Measurements from ENCODE around the gene SLC15A3. TPM values are rescaled to one million over a fixed set of nuclear protein-coding genes. Genes with fewer than 3 reads are reported as not detected.

SLC15A3 gene
- total RNA-seq, 1 experiment from 2014 or later: 10.2 TPM

DNA sequence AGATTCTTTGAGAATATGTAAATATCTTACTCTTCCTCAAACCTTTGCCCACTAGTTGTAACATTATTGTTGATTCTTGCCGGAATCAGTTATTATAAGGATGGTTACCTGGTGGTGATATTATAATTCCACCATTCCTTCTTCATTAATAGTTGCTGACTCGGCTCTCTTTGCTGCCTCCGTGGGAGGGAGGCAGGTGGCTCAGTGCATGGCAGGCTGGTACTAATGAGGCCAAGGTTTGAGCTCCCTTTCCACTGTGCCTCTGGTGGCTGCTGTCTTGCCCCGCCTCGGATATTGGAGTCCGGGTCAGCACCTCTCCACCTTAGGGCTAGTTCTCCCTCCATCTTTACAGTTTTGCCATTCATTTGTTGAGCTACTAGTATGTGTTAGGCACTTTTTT is 32.2 kb upstream of the SLC15A3 start:
- POLR2A ChIA-PET: no interaction called here
- CTCF ChIA-PET: interaction anchor here (1.4 to 1.5 kb wide), 2 partner anchors 13 to 14 kb away, joined by 3 to 6 read pairs; no protein-coding TSS in a partner anchor
- H3K36me3 Mint-ChIP-seq: no peaks in the 10 kb centered on the region

DNA sequence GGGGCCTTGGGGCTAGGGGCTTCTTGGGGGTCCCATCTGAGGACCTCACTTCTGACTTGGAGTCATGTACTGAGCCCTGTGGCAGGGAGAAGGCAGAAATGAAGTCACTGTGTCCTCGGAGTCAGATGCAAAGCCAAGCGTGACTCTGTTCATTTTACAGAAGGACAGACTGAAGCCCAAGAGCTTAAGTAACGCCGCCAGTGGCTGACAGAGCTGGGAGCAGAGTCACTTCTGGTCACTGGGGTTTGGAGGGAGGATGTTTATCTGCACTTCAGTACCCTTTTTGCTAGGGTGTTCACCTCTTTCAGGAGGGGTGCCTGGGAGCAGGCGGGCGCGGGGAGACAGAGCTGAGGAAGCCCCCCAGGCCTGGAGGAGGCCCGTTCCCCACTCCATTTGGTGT is 30.2 kb upstream of the SLC15A3 start:
- ATAC-seq: no peak
- TF ChIP-seq OVOL2 (CRISPR knock-in tag; IDR thresholded peaks at IDR 0.05; ENCODE audit: borderline replicate concordance) (no peak), ZNF416 (CRISPR knock-in tag; IDR thresholded peaks at IDR 0.05) (no peak), ATF1 (CRISPR knock-in tag; IDR thresholded peaks at IDR 0.05) (no peak)
- TF ChIP-seq, protein P1, sequence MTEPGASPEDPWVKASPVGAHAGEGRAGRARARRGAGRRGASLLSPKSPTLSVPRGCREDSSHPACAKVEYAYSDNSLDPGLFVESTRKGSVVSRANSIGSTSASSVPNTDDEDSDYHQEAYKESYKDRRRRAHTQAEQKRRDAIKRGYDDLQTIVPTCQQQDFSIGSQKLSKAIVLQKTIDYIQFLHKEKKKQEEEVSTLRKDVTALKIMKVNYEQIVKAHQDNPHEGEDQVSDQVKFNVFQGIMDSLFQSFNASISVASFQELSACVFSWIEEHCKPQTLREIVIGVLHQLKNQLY (CRISPR knock-in tag; IDR thresholded peaks at IDR 0.05): no peak
- TF ChIP-seq, protein P2, sequence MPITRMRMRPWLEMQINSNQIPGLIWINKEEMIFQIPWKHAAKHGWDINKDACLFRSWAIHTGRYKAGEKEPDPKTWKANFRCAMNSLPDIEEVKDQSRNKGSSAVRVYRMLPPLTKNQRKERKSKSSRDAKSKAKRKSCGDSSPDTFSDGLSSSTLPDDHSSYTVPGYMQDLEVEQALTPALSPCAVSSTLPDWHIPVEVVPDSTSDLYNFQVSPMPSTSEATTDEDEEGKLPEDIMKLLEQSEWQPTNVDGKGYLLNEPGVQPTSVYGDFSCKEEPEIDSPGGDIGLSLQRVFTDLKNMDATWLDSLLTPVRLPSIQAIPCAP (CRISPR knock-in tag; IDR thresholded peaks at IDR 0.05): no peak
- TF ChIP-seq, protein P3, sequence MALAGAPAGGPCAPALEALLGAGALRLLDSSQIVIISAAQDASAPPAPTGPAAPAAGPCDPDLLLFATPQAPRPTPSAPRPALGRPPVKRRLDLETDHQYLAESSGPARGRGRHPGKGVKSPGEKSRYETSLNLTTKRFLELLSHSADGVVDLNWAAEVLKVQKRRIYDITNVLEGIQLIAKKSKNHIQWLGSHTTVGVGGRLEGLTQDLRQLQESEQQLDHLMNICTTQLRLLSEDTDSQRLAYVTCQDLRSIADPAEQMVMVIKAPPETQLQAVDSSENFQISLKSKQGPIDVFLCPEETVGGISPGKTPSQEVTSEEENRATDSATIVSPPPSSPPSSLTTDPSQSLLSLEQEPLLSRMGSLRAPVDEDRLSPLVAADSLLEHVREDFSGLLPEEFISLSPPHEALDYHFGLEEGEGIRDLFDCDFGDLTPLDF (CRISPR knock-in tag; IDR thresholded peaks at IDR 0.05): no peak
- TF ChIP-seq, protein P4, sequence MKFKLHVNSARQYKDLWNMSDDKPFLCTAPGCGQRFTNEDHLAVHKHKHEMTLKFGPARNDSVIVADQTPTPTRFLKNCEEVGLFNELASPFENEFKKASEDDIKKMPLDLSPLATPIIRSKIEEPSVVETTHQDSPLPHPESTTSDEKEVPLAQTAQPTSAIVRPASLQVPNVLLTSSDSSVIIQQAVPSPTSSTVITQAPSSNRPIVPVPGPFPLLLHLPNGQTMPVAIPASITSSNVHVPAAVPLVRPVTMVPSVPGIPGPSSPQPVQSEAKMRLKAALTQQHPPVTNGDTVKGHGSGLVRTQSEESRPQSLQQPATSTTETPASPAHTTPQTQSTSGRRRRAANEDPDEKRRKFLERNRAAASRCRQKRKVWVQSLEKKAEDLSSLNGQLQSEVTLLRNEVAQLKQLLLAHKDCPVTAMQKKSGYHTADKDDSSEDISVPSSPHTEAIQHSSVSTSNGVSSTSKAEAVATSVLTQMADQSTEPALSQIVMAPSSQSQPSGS (CRISPR knock-in tag; IDR thresholded peaks at IDR 0.05; ENCODE audit: borderline replicate concordance, low read depth): no peak
- Mint-ChIP-seq H3K9me3 (no peaks in the 10 kb centered on the region), H3K4me1 (no peaks in the 10 kb centered on the region), H3K27me3 (ENCODE audit: low read depth) (no peaks in the 10 kb centered on the region; the same call in 1 of the 2 replicates), H3K27ac (no peak overlapping the region), H3K36me3 (no peaks in the 10 kb centered on the region), H3K4me3 (no peak overlapping the region)
- POLR2A ChIA-PET: no interaction called here
- CTCF ChIA-PET: interaction anchor here (1.4 kb wide), 1 partner anchor 12 kb away, joined by 9 read pairs; no protein-coding TSS in a partner anchor
- DNase-seq (ENCODE audit: low spot score): no peak

More for the DNA sequence above, 32.2 kb upstream of the SLC15A3 start:
- H3K27me3 Mint-ChIP-seq (ENCODE audit: low read depth): no peaks in the 10 kb centered on the region; the same call in none of the 2 replicates
- TF ChIP-seq, protein P5, sequence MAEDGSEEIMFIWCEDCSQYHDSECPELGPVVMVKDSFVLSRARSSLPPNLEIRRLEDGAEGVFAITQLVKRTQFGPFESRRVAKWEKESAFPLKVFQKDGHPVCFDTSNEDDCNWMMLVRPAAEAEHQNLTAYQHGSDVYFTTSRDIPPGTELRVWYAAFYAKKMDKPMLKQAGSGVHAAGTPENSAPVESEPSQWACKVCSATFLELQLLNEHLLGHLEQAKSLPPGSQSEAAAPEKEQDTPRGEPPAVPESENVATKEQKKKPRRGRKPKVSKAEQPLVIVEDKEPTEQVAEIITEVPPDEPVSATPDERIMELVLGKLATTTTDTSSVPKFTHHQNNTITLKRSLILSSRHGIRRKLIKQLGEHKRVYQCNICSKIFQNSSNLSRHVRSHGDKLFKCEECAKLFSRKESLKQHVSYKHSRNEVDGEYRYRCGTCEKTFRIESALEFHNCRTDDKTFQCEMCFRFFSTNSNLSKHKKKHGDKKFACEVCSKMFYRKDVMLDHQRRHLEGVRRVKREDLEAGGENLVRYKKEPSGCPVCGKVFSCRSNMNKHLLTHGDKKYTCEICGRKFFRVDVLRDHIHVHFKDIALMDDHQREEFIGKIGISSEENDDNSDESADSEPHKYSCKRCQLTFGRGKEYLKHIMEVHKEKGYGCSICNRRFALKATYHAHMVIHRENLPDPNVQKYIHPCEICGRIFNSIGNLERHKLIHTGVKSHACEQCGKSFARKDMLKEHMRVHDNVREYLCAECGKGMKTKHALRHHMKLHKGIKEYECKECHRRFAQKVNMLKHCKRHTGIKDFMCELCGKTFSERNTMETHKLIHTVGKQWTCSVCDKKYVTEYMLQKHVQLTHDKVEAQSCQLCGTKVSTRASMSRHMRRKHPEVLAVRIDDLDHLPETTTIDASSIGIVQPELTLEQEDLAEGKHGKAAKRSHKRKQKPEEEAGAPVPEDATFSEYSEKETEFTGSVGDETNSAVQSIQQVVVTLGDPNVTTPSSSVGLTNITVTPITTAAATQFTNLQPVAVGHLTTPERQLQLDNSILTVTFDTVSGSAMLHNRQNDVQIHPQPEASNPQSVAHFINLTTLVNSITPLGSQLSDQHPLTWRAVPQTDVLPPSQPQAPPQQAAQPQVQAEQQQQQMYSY (CRISPR knock-in tag; IDR thresholded peaks at IDR 0.05): no peak
- TF ChIP-seq, protein P6, sequence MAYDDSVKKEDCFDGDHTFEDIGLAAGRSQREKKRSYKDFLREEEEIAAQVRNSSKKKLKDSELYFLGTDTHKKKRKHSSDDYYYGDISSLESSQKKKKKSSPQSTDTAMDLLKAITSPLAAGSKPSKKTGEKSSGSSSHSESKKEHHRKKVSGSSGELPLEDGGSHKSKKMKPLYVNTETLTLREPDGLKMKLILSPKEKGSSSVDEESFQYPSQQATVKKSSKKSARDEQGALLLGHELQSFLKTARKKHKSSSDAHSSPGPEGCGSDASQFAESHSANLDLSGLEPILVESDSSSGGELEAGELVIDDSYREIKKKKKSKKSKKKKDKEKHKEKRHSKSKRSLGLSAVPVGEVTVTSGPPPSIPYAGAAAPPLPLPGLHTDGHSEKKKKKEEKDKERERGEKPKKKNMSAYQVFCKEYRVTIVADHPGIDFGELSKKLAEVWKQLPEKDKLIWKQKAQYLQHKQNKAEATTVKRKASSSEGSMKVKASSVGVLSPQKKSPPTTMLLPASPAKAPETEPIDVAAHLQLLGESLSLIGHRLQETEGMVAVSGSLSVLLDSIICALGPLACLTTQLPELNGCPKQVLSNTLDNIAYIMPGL (CRISPR knock-in tag; IDR thresholded peaks at IDR 0.05): no peak
- TF ChIP-seq TCF7 (CRISPR knock-in tag; IDR thresholded peaks at IDR 0.05; ENCODE audit: low read depth): no peak
- no peak for TF ChIP-seq FOXP1 (CRISPR knock-in tag; IDR thresholded peaks at IDR 0.05; ENCODE audit: borderline replicate concordance)
- TF ChIP-seq TP53 (CRISPR knock-in tag; IDR thresholded peaks at IDR 0.05): no peak
- no peak for TF ChIP-seq NFYB (CRISPR knock-in tag; conservative IDR thresholded peaks at IDR 0.05; ENCODE audit: low read depth)
- TF ChIP-seq ATF1 (CRISPR knock-in tag; IDR thresholded peaks at IDR 0.05): no peak
- TF ChIP-seq ZNF671 (CRISPR knock-in tag; IDR thresholded peaks at IDR 0.05): no peak
- TF ChIP-seq, protein P7, sequence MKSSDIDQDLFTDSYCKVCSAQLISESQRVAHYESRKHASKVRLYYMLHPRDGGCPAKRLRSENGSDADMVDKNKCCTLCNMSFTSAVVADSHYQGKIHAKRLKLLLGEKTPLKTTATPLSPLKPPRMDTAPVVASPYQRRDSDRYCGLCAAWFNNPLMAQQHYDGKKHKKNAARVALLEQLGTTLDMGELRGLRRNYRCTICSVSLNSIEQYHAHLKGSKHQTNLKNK (CRISPR knock-in tag; IDR thresholded peaks at IDR 0.05): no peak
- no peak for TF ChIP-seq ZNF416 (CRISPR knock-in tag; IDR thresholded peaks at IDR 0.05)
- TF ChIP-seq, protein P8, sequence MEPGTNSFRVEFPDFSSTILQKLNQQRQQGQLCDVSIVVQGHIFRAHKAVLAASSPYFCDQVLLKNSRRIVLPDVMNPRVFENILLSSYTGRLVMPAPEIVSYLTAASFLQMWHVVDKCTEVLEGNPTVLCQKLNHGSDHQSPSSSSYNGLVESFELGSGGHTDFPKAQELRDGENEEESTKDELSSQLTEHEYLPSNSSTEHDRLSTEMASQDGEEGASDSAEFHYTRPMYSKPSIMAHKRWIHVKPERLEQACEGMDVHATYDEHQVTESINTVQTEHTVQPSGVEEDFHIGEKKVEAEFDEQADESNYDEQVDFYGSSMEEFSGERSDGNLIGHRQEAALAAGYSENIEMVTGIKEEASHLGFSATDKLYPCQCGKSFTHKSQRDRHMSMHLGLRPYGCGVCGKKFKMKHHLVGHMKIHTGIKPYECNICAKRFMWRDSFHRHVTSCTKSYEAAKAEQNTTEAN (CRISPR knock-in tag; IDR thresholded peaks at IDR 0.05): no peak
- no peak for TF ChIP-seq JAZF1 (CRISPR knock-in tag; IDR thresholded peaks at IDR 0.05)
- no peak for TF ChIP-seq FOXJ3 (CRISPR knock-in tag; IDR thresholded peaks at IDR 0.05; ENCODE audit: borderline replicate concordance)
- TF ChIP-seq, protein P9, sequence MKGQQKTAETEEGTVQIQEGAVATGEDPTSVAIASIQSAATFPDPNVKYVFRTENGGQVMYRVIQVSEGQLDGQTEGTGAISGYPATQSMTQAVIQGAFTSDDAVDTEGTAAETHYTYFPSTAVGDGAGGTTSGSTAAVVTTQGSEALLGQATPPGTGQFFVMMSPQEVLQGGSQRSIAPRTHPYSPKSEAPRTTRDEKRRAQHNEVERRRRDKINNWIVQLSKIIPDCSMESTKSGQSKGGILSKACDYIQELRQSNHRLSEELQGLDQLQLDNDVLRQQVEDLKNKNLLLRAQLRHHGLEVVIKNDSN (CRISPR knock-in tag; IDR thresholded peaks at IDR 0.05): no peak
- no peak for TF ChIP-seq CBFB (CRISPR knock-in tag; IDR thresholded peaks at IDR 0.05; ENCODE audit: low read depth)
- TF ChIP-seq NFATC4 (CRISPR knock-in tag; IDR thresholded peaks at IDR 0.05): no peak
- no peak for TF ChIP-seq KAT7 (CRISPR knock-in tag; IDR thresholded peaks at IDR 0.05; ENCODE audit: borderline replicate concordance)
- no peak for TF ChIP-seq CREB1 (CRISPR knock-in tag; IDR thresholded peaks at IDR 0.05)
- TF ChIP-seq, protein P3 (CRISPR knock-in tag; IDR thresholded peaks at IDR 0.05): no peak
- TF ChIP-seq ELF4 (CRISPR knock-in tag; IDR thresholded peaks at IDR 0.05; ENCODE audit: low read depth): no peak
- no peak overlapping the region for H3K4me3 Mint-ChIP-seq
- no peak for DNase-seq (ENCODE audit: low spot score)
- H3K27ac Mint-ChIP-seq: no peak overlapping the region
- no peaks in the 10 kb centered on the region for H3K4me1 Mint-ChIP-seq
- no peaks in the 10 kb centered on the region for H3K9me3 Mint-ChIP-seq
- ATAC-seq: no peak
